Cardiac septum (tissue), 1 donor: ENCODE measurements around the gene LAPTM4A. TPM values are rescaled to one million over a fixed set of nuclear protein-coding genes. Genes with fewer than 3 reads are reported as not detected.

Source experiments
- DNase-seq: peaks from one replicate; pipeline ENCODE4 v3.0.0-alpha.2; 2020; ENCODE audit warnings: low spot score
- intact Hi-C: fragments of 100-400 bp; cut with DNase I; formaldehyde crosslinking; loops from one replicate; pipeline ENCODE4 v1.14.0; 2022
- total RNA-seq: library from RNA; stranded (reverse); fragmentation: NEBNext Ultra II Directional; extraction: Animal tissue kit (Norgen Biotek cat#: 25700); gene quantifications from one replicate; pipeline ENCODE4 v1.2.1, GENCODE V29; 2021
- donor health status: DM: no; HTN: no; CAD: no.

Gene LAPTM4A
- total RNA-seq, 1 donor from 2014 or later, result 134 TPM

- no peak for DNase-seq
- intact Hi-C loops, result no loop called here
These were observed 21.2 kb downstream of the LAPTM4A start for GRCh38 chr2:20030224-20030623.

GRCh38 chr2:20027705-20028434 lies 23.6 kb downstream of the LAPTM4A start:
- intact Hi-C loops, result no loop called here
- DNase-seq, result no peak

- intact Hi-C loops, result no loop called here
- no peak for DNase-seq
These were observed 24.2 kb downstream of the LAPTM4A start for GRCh38 chr2:20027260-20027677.

- intact Hi-C loops, result no loop called here
- no peak for DNase-seq
These were observed 26.2 kb downstream of the LAPTM4A start for GRCh38 chr2:20025065-20025786.

- no peak for DNase-seq
- intact Hi-C loops, result no loop called here
These were observed 27.7 kb downstream of the LAPTM4A start for GRCh38 chr2:20023688-20024087.

DNA sequence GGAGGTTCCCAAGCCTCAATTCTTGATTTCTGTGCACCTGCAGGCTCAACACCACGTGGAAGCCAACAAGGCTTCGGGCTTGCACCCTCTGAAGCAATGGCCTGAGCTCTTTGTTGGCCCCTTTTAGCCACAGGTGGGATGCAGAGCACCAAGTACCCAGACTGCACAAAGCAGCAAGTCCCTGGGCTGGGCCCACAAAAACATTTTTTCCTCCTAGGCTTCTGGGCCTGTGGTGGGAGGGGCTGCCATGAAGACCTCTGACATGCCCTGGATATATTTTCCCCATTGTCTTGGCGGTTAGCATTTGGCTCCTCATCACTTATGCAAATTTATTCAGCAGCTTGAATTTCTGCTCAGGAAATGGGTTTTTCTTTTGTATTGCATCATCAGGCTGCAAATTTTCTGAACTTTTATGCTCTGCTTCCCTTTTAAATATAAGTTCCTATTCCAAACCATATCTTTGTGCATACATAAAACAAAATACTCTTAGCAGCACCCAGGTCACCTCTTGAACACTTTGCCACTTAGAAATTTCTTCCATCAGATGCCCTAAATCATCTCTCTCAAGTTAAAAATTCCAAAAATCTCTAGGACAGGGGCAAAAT lies 29.9 kb downstream of the LAPTM4A start:
- DNase-seq, result no peak
- intact Hi-C loops, result no loop called here

- no peak for DNase-seq
- intact Hi-C loops, result no loop called here
These were observed 31.7 kb downstream of the LAPTM4A start for GRCh38 chr2:20019747-20020146.

- no peak for DNase-seq
- intact Hi-C loops, result no loop called here
These were observed 32.8 kb downstream of the LAPTM4A start for GRCh38 chr2:20018601-20019152.

- intact Hi-C loops, result no loop called here
- no peak for DNase-seq
These were observed 35.1 kb downstream of the LAPTM4A start for GRCh38 chr2:20016346-20016745.

DNA sequence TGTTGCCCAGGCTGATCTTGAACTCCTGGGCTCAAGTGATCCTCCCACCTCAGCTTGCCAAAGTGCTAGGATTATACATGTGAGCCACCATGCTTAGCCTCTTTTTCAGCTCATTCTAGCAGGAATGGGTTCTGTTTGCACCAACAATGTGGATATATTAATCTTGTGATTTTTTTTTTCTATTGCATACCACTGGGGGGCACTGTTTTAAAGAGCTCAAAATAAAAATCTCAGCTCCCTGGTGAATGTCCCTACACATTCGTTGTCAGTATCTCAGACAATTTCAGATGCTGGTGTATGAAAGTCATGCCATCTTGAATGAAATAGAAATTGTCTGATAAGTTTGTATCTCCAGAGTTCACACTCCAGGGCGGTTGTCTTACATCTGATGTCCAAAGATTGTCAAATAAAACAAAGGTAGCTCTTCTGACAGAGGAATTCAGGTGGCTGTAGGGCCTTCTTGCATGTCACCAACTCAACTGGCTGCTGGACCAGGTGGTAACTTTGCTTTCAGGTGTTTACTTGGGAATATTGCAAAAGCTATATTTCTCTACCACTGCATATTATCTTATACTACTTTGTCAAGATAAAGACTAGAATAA lies 35.8 kb downstream of the LAPTM4A start:
- intact Hi-C loops, result loop anchor here (2.0 kb wide), 1 partner anchor 83 kb away; no protein-coding TSS in a partner anchor
- DNase-seq, result no peak

GRCh38 chr2:20013126-20013849 lies 38.1 kb downstream of the LAPTM4A start:
- intact Hi-C loops, result no loop called here
- DNase-seq, result no peak

DNA sequence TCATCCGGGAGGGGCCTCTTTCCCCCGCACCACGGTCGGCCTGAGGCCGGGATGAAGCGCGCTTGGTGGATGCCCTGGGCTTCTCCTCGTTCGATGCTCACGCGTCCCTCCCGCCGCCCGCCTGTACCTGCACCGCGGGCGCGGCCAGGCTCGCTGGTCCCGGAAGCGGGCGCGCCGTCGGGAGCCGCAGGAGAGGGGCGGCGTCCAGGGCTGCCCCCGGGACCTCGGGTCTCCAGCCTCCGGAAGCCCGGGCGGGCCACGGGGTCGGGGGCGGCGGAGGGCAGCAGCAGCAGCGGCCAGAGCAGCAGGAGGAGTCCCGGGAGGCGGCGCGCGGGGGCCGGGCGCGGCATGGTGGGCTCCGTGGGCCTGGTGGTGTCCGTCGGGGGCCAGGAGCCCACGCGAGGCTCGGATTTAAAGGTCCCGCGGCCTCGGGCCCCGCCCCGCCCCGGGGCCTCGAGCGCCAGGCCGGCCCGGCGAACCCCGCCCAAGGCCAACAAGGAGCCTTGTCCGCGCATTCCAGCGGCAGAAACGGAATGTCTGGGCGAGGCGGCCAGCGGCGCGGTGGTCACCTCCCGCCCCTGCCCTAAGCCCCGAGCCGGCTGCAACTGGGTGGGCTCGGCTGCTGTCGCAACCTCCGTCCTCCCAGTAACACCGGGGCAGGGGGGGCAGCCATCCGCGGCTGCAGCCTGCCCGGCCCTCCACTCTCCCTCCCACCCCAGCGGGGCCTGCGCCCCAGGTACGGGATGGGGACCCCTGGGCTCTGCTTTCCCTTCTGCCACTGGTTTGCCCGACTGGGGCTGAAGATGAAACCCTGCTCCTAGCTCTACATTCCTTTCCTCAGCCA lies 38.9 kb downstream of the LAPTM4A start, which contains the start of gene MATN3:
MATN3 (minus strand) TSS at position 387 of the 844 bp plus-strand sequence; CDS start at position 350, 37 bp downstream.
- intact Hi-C loops, result no loop called here
- DNase-seq, result no peak

DNA sequence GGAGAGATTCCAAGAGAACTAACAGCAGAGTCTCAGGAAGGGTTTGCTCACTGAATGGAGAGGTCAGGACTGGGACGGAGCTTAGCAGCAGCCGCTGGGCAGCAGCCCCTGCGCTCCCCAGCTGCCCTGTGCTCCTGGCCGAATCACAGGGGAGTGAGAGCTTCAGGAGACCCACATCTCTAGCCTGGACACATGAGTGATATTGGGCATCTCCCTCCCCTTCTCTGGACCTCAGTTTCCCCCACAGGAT lies 39.5 kb downstream of the LAPTM4A start:
- intact Hi-C loops, result no loop called here
- no peak for DNase-seq

DNA sequence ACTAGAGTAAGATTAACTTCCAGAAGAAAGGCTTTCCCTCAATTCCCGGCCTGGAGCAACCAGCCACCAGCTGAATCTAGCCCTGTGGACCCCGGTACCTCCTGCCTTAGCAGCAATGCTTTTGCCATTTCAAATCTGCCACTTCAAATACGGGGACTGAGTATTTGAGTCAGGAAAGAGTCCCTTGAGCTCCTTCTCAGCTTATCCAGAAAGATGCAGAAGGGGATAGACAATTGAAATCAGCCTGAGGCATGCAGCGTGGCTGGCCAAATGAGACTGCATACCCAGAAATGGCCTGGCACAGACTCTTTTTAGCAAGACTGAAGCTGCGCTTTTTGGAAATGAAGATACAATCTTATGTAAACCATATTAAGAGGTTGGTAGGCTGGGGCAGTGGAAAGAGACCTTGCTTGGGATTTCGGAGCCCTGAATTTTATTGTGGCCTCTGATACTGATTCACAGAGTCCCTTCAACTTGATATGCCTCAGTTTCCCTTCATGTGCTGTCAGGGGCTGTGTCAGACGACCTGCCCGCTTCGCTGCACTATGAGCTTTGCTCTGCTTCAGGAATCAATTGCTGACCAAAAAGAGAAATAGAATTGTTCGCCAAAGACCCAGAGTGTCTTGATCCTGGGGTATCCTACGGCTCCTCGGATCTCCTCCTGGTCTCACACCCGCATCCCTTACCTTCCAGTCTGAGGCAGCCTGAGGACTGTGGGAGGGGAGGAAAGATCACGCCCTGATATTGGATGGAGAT lies 40.0 kb downstream of the LAPTM4A start:
- intact Hi-C loops, result no loop called here
- no peak for DNase-seq

GRCh38 chr2:20008703-20009102 lies 42.7 kb downstream of the LAPTM4A start:
- intact Hi-C loops, result no loop called here
- DNase-seq, result no peak

DNA sequence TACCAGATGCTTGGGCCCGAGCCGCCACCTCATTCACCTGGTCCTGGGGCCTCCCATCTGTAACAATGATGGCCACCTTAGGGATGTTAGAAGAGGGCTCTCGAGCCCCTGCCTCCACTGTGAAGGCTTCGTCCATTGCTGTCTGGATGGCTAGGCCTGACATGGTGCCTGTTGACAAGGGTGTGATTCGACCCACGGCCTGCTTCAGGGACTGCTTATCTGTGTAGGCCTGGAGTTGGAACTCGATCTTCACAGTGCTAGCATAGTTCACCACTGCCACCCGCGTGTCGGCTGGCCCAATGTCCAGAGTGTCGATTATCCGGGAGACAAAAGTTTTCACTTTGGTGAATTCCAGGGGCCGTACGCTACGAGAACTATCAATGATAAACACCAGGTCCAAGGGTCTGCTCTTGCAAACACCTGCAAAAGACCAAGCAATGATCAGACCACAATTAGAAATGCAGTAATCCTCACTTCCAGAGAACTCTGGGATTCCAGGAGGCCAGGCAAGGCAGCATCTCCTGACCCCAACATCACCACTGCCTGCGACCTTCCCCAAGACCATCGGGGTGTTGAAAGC lies 45.4 kb downstream of the LAPTM4A start:
- intact Hi-C loops, result no loop called here
- no peak for DNase-seq

- intact Hi-C loops, result no loop called here
- DNase-seq, result no peak
These were observed 46.3 kb downstream of the LAPTM4A start for GRCh38 chr2:20005067-20005627.
